Measurements from ENCODE around the gene LAMB4.

Gene LAMB4

DNA sequence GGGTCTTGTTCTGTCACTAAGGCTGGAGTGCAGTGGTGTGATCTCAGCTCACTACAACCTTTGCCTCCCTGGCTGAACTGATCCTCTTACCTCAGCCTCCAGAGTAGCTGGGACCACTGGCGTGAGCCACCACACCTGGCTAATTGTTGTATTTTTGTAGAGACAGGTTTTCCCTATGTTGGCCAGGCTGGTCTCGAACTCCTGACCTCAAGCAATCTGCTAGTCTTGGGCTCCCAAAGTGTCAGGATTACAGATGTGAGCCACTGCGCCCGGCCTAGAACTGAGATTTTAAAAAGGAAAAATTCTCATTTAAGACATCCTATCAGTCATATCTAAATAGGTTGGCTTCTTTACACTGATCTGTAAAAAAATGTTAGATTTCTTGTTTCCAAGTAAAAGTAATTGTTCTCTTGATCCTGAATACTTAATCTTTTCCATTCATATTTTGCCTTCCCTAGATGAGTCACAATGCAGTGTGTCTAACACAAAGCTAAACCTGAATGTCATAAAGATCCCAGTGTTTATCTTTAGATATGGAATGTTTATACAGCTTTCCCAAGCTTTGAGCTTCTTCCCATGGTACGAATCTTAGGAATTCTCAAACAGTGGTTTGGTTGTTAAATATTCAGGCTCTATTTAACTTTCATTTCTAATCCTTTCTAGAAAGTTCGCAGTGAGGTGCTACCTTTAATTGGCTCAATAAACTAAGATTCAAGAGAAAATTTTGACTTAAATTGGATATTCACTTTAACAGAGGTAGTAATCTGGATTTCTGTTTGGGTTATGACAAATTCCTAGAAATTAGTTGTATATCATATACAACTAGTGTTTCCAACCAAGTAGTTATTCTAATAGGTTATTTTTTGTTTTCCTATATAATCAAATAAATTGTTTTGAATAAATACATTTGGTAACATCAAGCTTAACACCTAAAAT lies 115.1 kb downstream of the LAMB4 start:
- DNase-seq (ENCODE audit: low read depth), result no peak

DNA sequence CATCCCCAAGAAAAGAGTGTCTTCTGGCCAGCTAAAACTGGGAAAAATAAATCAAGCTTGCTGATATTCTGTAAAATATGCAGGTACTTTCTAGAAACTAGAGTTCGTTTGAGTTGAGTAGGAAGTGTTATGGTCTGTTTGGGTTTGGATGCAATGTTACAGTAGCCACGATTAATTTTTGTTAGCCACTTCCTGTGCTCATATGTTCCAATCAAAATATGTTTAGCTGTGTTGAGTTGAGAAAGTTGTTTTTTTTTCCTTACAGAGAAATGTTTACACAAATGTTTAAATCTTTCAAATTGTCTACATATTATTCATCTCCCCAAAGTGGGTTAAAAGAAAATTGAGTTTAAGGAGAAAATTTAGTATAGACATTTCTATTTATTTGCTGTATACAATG lies 115.9 kb downstream of the LAMB4 start:
- no peak for DNase-seq (ENCODE audit: low read depth)

DNA sequence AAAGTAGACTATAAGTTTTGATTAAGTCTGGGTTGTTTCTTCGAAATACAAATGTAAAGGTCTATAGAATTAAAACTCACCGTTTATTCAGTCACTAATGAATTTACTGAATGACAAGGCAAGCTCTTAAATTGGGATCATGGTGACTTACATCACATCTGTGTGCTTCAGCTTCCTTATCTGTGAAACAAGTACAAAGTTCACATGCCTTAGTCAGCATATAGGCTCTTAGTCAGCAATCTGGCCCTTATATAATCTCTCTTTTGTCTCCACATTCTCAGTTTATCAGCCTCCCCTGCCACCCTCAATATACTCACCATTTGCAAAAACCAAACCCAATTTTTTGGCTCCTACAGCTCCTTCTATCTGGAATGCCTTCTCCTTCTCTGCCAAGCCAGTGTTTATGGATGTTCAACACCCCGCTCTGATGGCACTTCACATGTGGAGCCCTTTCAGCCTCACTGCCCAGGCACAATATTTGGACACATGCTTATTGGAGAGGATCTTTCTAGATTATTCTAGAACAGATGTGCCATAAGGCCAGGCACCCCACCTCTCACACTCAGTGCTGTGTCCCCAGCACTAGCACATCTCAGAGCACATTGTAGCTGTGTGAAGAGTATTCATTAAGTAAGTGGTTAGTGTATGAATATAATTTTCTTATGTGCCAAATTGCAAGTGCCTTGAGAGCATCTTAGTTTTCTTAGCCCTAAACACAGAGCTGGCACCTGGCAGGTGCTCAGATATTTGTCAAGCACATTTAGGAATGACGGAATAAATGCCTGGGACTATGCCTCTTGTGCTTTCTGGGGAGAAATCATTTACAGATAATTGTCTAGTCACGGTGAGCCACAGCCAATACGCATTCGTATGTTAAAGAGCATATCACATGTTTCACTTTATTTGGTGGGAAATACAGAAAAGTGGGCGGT lies 117.4 kb downstream of the LAMB4 start:
- DNase-seq (ENCODE audit: low read depth), result no peak

DNA sequence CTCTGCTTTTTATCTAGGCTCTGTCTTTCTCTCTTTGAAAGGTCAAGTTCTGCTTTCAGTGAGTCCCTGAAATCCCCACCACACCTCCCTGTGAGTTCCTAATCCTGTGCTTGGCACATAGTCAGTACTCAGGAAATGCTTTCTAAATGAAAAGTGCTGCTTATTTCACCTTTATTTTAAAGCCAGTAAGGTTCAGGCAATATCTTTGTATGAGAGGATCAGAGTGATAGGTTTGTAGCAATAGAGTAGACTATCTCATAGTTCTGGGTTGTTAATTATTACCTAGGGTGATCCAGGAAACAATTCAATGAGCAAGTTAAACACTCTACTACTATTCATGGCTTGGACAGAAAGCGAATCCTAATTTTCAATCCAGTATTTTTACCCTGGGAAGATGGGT lies 119.8 kb downstream of the LAMB4 start:
- DNase-seq (ENCODE audit: low read depth), result no peak

DNA sequence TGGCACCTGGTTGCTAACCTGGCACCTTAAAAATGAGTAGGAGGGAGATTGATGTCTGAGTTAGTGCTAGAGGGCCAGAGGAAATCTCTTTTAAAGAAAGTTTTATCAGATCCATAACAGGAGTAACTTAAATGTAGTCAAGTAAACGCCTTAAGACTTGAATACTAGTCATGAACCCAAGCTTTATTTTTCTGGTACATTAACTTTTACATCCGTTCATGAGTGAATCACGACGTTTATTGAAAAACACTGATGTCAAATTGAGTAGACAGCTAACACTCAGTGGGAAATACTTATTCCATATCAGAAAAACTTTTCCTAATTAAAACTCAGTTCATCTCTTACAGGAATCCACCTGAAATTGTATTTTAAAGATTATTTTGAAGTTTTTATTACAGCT lies 120.3 kb downstream of the LAMB4 start:
- DNase-seq (ENCODE audit: low read depth), result no peak

DNA sequence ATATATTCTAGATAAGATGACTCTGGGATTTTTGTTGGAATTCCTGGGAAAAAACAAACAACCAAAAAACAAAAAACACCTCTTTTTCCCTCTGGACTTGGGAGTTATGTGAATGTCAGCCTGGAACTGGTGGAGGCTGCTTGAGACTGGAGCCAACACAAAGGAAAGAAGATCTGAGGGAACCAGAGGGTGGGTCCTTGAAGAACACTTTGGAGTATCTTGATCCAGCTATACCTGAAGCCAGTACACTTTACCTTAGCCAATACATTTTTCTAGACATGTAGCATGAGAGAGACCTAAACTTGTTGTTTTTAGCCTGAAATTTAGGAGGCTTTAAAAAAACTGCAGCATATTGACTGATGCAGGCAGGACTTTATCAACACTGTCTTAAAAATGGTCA lies 121.3 kb downstream of the LAMB4 start:
- no peak for DNase-seq (ENCODE audit: low read depth)

DNA sequence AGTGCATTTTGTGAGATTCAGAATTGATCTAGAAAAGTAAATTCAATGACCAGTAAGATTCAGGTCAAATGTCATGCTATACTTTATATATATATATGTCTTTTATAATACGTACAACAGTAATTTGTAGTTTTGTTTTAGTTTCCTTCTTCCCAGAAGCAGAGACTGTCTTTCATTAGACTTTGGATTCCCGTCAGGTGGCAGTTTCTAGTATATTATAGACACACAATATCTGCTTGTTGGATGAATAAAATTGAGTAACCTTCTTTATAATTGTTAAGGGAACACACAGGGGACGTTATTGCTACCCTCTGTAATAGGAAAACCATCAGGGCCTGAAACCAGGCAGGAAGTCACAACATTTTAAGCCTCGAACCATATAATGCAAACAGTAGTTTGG lies 121.9 kb downstream of the LAMB4 start:
- DNase-seq (ENCODE audit: low read depth), result no peak

DNA sequence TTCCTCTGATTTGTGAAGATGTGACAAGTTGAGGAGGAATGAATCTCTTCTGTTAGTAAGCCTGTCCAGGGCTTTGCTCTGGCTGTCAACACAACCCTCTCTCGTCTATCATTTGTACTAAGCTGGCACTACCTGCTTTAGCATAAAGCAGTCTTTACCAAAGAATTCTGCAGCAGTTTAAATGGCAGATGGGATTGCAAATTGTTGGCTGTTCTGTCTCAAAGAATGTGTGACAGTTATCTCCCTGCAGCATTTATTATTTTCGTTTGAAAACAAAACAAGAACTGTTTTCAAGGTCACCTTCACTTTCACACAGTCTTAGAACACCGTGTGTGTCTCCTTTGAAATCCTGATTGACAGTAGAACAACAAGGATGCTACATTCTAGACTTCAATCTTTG lies 122.4 kb downstream of the LAMB4 start:
- DNase-seq (ENCODE audit: low read depth), result no peak

DNA sequence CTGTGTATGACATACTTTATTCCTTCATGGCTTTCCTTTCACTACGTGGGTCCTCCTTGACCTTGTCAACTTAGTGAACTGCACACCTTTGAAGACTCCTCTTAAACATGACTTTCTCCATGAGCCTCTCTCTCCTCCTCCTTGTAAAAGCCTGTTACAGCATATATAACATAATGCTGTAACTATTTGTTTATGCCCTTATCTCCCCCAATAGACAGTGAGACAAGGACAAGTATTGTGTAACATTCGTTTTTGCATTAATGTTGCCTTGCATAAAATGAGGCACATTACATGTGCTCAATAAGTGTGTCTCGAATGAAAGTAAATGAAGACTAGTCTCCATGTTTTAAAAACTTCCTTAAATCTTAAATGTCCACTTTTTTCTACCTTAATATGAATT lies 122.9 kb downstream of the LAMB4 start:
- DNase-seq (ENCODE audit: low read depth), result no peak

DNA sequence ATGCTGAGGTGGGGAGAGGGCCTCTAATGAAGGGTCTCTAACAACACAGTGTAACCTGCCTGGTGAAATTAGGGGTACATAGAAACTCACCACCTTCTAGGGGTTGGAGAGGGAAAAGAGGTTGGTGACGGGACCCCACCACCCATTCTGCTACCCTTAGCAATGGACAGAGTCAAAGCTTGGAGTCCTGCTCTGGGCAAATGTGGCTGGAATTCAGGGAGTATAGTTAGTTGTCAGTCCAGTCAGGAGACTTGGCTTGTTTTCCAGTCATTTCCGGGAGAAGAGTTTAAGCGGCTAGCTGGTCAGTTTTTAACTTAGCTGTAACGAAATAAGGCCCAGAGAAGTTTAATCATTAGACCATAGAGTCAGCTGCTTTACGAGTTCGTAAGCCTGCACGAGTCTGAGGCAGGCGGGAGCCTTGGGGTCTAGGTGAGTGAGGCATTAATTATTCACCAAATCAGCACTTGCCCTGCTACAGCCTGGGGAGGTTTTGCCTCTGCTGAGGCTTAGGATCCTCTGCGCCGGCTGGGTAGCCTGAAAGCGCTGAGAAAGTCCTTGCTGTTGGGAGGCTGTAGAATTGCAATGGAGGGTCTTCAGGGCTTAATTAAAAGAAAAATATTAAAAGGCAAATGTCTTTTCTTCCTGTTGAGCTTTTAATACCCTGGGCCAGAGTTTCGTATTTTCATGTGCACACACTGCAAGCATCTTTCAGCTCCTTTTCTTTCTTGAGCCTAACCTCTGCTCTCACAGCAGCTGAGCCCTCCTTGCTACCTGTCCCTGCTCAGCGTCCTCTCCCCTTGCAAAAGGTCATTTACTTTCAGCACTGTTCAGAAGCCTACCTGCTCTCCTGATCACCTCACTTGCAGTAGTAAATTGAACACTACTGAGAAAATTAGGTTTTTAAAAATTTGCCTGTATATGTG lies 125.7 kb downstream of the LAMB4 start:
- no peak for DNase-seq (ENCODE audit: low read depth)

DNA sequence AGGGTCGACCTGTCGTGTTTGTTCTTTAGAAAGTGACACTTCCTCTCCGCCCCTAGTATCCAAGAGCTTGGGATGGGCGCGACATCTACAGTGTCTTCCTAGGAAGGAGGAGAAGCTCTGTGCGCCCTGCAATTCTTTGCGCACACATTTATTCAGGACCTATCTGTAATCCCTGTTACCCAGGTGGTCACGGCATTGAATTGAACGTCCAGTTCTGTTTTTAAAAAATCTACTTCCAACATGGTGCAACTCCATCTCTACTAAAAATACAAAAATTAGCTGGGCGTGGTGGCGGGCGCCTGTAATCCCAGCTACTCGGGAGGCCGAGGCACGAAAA lies 126.6 kb downstream of the LAMB4 start:
- no peak for DNase-seq (ENCODE audit: low read depth)

DNA sequence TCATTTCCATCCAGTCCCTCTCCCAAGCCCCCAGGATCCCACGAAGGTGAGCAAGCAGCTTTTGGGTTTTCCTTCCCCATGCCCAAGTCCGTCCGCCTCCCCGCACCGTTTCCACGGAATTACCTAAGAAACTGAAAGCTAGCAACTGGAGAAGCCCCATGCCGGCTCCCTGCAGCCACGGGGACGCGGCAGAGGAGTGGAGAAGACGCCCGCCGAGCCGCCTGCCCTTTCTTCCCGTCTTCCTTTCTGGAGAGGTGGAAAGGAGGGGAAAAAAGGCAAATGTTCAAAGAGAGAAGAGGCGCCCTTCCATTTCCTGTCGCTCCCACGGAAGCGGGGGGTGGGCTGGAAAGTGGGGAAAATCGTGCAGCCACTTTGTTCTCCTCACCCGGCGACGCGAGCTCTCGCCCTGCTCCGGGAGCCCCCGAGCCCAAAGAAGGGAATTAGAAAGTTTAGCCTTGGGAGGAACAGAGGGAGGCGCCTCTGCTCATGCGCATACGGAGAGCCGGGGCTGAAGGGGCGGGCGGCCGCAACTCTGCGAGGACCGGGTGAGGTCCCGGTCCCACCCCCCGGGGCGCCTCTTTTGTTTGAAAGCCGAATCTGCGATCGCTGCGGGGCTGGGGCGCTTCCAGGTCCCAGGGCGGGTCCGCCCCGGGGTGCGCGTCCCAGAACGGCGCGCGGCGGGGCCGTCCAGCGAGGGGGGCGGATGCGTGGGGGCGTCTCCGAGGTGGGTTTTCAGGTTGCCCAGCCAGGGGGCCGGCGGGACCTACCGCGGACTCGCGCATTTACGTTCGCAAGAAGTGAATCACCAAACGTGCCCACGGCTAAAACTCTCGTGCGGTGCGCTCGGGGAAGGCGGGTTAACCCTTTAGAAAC lies 127.2 kb downstream of the LAMB4 start, which contains the start of gene LAMB1:
TSS of gene LAMB1 (minus strand) at position 436 of the 873 bp plus-strand sequence. CDS start at position 160, 276 bp downstream.
- DNase-seq (ENCODE audit: low read depth), result no peak

DNA sequence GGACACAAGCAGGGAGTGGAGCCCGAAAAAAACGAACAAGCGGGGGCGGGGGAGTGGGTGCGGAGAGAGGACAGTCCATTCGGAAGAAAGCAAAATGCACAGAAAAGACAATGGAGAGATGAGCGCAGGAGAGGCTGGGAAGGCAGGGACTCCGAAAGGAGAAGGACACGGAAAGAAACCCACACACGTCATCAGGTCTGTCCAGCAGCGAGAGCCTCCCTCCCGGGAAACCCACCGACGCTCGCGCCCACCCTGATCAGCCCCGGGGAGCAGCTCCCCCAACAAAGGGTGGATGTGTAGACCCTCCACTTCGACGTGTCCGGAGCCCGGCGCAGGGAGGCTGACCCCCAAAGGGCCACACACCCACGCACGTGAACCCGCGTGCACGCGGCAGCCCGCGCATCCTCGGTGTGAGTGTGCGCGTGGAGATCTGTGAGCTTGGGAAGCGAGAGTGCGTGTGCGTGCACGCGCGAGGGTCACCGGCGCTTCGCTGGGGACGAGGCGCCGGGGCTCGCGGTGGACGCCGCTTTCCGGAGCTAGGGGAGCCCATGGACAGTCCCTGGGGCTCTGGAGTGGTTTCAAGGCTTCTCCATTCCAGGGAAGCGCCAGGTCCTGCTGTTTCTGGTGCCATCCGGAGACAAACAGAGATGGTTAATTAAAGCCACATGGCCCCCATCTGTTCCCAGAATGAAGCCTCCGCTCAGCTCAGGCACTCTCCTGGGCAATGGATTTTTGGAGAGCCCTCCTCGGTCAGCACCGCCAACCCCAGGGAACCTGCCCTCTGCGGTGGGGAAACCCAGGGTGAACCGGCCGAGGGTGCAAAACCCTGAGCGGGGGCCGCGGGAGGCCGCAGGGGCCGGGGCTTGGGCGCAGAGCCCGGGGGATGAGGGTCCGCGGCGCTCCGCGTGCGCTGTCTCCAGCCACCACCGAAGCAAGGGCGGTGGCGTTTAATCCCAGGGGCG lies 128.1 kb downstream of the LAMB4 start:
- no peak for DNase-seq (ENCODE audit: low read depth)

DNA sequence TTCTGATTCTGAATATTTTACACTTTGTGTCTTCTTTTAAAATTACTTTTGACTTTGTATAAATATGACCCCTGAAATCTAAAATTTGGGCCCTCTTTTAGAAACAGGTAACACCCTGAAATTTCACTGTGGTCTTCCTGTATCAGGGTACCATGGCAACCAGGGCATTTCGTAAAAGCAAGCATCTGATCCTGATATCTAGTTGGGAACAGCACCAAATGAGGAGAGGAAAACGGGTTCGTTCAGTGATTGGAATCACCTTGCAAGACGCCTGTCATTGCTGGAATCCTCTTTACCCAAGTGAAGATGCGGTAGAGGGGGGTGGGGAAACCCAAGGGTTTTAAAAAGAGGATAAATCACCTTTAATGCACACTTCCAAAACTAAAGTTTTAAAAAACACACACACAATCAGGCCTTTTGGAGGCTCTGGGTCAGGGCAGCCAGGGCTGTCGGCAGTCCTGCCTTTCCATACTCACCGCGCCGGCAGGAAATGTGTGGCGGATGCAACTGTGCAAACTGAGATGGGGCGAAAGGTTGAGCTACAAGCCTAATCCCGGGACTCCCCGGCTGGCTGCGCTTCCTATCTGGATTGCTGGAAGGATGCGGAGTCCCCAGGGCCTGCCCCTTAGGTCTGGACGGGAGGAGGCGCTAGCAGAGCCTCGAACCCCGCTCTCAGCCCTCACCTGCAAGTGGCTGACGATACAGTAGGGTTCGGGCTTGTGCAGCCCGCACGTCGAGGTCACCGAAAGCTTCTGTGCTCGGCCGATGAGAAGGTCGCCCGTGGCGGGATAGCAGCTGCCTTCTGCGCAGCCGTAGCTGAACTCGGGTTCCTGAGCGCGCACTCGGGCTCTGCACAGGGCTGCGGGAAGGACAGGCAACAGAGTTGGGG lies 129.0 kb downstream of the LAMB4 start:
- DNase-seq (ENCODE audit: low read depth), result no peak

DNA sequence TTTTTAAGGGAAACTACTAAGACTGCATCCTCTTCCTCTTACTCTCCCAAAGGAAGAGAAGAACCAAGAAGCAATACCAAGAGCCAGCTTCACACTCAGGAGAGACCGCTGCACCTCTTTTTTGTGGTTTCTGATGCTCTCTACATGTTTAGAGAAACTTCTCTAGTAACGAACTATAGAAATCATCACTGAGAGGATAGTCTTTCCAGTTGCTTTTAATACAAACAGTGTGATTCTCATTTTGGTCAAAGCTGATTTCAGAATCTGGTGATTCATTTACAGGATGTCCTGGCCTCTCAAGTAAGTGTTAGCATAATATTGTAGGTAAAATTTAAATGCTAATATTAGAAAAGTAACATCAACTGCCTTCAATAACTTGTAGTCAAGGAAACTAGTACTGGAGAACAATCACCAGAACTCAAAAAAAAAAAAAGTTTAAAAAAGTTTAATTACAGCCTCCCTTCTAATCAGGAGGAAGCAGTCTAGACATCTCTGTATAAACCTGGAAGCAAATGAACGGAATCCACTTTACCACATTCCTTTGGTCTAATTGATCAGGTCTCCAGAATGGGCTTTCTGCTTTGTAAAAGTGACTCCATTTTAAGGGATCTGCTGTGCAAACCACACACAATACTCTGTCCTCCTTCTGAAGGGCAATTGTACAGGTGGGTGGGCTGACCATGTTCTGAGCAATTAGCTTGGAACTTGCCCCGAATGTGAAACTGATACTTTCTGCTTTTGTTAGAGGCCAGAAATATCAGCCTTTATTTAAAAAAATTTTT lies 130.2 kb downstream of the LAMB4 start:
- no peak for DNase-seq (ENCODE audit: low read depth)

DNA sequence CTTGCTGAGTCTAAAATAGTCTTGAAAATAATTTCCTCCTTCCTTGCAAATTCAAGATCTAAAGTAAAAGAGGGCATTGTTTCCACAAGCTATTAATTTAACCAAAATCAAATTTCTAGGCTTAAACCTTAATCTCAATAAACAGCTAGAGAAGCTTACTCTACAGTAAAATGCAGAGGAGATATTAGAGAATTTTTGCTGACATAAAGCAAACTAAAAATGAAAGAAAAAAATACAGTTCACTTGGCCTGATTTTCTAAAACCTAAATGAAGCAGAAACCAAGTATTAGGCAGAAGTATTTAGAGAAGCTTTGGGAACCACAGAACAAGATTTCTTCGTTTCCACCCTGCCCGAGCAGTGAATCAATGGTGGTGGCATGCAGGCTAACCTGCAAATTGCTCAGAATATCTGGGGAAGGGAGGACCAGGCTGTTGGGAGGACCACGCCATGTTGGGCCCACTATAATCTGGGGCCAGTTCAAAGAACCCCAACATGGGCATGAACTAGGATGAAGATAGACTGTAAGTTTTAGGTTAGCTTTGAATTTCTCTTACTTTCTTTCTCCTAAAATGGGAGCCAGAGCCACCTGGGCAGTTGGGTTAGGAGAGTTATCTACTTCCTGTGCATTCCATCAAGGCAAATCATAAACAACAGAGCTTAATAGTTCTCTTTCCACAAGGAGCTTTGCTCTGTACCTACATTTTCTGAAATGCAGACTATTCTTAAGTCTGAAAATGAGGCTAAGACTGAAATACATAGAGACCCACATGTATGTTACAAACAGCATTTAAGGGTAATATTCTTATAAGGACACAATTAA lies 131.3 kb downstream of the LAMB4 start:
- no peak for DNase-seq (ENCODE audit: low read depth)

DNA sequence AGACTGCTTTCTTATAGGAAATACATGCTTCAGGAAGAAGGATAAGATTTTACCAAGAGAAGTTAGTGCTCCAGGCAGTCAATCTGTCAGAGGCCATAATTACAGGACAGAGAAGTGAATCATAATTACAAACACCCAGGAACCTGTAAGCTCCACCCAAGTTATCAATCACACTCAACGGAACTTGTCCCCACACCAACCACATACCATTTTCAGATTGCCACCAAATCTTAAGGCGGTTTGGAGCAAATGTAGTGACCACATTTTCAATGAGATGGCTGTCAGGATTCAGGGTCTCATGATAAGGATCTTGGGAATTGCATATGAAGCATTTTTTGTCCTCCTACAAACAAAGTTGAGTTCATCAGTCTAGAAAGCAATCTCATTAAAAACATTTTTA lies 132.0 kb downstream of the LAMB4 start:
- no peak for DNase-seq (ENCODE audit: low read depth)
